Measurements from ENCODE around the gene ZNF620. TPM values are rescaled to one million over a fixed set of nuclear protein-coding genes. Genes with fewer than 3 reads are reported as not detected.
A peak's percentile ranks its signal among the peaks of the same experiment; 100 is the strongest.
"Not testable (repeated sequence)": the region's sequence is repeated elsewhere in the genome, so short reads cannot be mapped to it uniquely, and the experiment has no call there.

ZNF620 gene
- total RNA-seq (ENCODE audit: low replicate concordance) = 12.3 and 14.0 TPM in 2 replicates
- long read RNA-seq, transcript ZNF620-202 (3 exons, 2,022 nt) = major isoform, 14 of 40 reads
- long read RNA-seq, transcript ZNF620-201 (5 exons, 3,291 nt) = minor isoform, 9 of 40 reads
- long read RNA-seq, partial matches to known transcripts = 3 of 40 reads
- long read RNA-seq, other reads (novel, unspliced or antisense) = 14 of 40 reads

GRCh38 chr3:40505599-40506462 lies at the start of gene ZNF620:
TSS of gene ZNF620 (plus strand) at chr3:40506039. CDS start at chr3:40506353, 314 bp downstream.
- peaks cover 4% of the 10 kb centered on the region for H3K27me3 Mint-ChIP-seq
- H3K9me3 Mint-ChIP-seq = no peaks in the 10 kb centered on the region
- peak; percentile 88 for DNase-seq (ENCODE audit: extremely low spot score, unreplicated experiment)
- H3K4me1 Mint-ChIP-seq (ENCODE audit: unreplicated experiment) = peaks cover 12% of the 10 kb centered on the region
- H3K4me3 Mint-ChIP-seq = peak within 1 kb of the TSS; percentile 98
- H3K27ac Mint-ChIP-seq = peak within 1 kb of the TSS; percentile 83
- TF ChIP-seq, protein P1, sequence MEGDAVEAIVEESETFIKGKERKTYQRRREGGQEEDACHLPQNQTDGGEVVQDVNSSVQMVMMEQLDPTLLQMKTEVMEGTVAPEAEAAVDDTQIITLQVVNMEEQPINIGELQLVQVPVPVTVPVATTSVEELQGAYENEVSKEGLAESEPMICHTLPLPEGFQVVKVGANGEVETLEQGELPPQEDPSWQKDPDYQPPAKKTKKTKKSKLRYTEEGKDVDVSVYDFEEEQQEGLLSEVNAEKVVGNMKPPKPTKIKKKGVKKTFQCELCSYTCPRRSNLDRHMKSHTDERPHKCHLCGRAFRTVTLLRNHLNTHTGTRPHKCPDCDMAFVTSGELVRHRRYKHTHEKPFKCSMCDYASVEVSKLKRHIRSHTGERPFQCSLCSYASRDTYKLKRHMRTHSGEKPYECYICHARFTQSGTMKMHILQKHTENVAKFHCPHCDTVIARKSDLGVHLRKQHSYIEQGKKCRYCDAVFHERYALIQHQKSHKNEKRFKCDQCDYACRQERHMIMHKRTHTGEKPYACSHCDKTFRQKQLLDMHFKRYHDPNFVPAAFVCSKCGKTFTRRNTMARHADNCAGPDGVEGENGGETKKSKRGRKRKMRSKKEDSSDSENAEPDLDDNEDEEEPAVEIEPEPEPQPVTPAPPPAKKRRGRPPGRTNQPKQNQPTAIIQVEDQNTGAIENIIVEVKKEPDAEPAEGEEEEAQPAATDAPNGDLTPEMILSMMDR (conservative IDR thresholded peaks at IDR 0.05) = peak; percentile 41
- H3K36me3 Mint-ChIP-seq = peaks cover 21% of the 10 kb centered on the region

DNA sequence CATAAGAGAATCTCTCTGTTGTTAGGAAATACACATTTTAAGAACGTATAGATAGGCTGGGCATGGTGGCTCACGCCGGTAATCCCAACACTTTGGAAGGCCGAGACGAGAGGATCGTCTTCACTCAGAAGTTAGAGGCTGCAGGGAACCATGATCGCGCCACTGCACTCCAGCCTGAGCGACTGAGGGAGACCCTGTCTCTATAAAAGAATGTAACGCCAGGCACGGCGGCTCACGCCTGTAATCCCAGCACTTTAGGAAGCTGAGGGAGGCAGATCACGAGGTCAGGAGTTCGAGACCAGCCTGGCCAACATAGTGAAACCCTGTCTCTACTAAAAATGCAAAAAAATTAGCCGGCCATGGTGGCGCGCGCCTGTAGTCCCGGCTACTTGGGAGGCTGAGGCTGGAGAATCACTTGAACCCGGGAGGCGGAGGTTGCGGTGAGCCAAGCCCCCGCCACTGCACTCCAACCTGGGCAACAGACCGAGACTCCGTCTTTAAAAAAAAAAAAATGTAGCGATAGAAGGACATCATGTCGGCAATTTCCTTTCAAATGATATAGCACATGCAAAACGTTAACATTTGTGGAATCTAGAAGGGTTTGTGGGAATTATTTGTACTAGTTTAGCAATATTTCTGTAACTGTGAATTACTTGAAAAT lies 49.4 kb upstream of the ZNF620 start:
- H3K27ac Mint-ChIP-seq = peak overlapping the region; percentile 97

GRCh38 chr3:40456940-40457823 lies 48.7 kb upstream of the ZNF620 start, which contains the start of gene RPL14:
TSS of gene RPL14 (plus strand) at chr3:40457339. CDS start at chr3:40457472, 133 bp downstream.
- H3K27ac Mint-ChIP-seq = peak within 1 kb of the TSS; percentile 97
- peak; percentile 92 for DNase-seq (ENCODE audit: extremely low spot score, unreplicated experiment)
- no peaks in the 10 kb centered on the region for H3K27me3 Mint-ChIP-seq
- H3K9me3 Mint-ChIP-seq = no peaks in the 10 kb centered on the region
- peak within 1 kb of the TSS; percentile 99 for H3K4me3 Mint-ChIP-seq
- peaks cover 30% of the 10 kb centered on the region for H3K36me3 Mint-ChIP-seq
- TF ChIP-seq, protein P1 (conservative IDR thresholded peaks at IDR 0.05) = no peak
- H3K4me1 Mint-ChIP-seq (ENCODE audit: unreplicated experiment) = peaks cover 33% of the 10 kb centered on the region

More for the DNA sequence above, 49.4 kb upstream of the ZNF620 start:
- H3K4me3 Mint-ChIP-seq = peak overlapping the region; percentile 99
- peaks cover 39% of the 10 kb centered on the region for H3K4me1 Mint-ChIP-seq (ENCODE audit: unreplicated experiment)
- peaks cover 22% of the 10 kb centered on the region for H3K36me3 Mint-ChIP-seq
- TF ChIP-seq, protein P1 (conservative IDR thresholded peaks at IDR 0.05) = no peak
- H3K9me3 Mint-ChIP-seq = no peaks in the 10 kb centered on the region
- DNase-seq (ENCODE audit: extremely low spot score, unreplicated experiment) = no peak
- no peaks in the 10 kb centered on the region for H3K27me3 Mint-ChIP-seq

- TF ChIP-seq, protein P1 (conservative IDR thresholded peaks at IDR 0.05) = no peak
- H3K36me3 Mint-ChIP-seq = peaks cover 30% of the 10 kb centered on the region
- peak overlapping the region; percentile 81 for H3K27ac Mint-ChIP-seq
- no peak for DNase-seq (ENCODE audit: extremely low spot score, unreplicated experiment)
- H3K4me3 Mint-ChIP-seq = peak overlapping the region; percentile 99
- peaks cover 22% of the 10 kb centered on the region for H3K4me1 Mint-ChIP-seq (ENCODE audit: unreplicated experiment)
- no peaks in the 10 kb centered on the region for H3K9me3 Mint-ChIP-seq
- no peaks in the 10 kb centered on the region for H3K27me3 Mint-ChIP-seq
Observed at GRCh38 chr3:40458473-40458872, 47.4 kb upstream of the ZNF620 start.

DNA sequence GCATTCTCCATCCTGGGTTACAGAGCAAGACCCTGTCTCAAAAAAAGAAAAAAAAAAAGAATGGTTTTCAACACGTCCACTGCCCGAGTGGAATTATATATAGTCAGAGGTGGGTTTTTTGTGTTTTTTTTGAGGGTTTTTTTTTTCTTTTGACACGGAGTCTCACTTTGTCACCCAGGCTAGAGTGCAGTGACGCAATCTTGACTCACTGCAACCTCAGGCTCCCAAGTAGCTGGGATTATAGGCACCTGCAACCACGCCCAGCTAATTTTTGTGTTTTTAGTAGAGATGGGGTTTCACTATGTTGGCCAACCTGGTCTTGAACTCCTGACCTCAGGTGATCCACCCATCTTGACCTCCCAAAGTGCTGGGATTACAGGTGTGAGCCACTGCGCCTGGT lies 45.4 kb upstream of the ZNF620 start:
- Mint-ChIP-seq H3K36me3 (peaks cover 39% of the 10 kb centered on the region), H3K4me1 (ENCODE audit: unreplicated experiment) (peaks cover 19% of the 10 kb centered on the region)
- H3K4me3 Mint-ChIP-seq; H3K9me3 Mint-ChIP-seq; DNase-seq (ENCODE audit: extremely low spot score, unreplicated experiment); H3K27ac Mint-ChIP-seq; H3K27me3 Mint-ChIP-seq: not testable (repeated sequence)
